Ovary (tissue), 3 donors: ENCODE measurements around the gene DIPK1C.

Source experiments
- EP300 ChIP-seq: sonication (generic); formaldehyde crosslinking; IDR thresholded peaks from one replicate; pipeline ENCODE4 v1.6.1; 2017; ENCODE audit warnings: antibody characterized with exemption
- TF ChIP-seq, protein P1 (sequence below), 3 donors: fragments of 450-650 bp in 2 of 3; fragments of 200-600 bp in 1 of 3; IDR thresholded peaks; one replicate each; pipeline versions ENCODE4 v1.5.1 to v1.8.0; 2016 to 2022; ENCODE audit warnings: antibody characterized with exemption in 3 of 3, mild to moderate bottlenecking in 1 of 3
- donor health status: DM: no; HTN: no; CAD: no.

DNA sequence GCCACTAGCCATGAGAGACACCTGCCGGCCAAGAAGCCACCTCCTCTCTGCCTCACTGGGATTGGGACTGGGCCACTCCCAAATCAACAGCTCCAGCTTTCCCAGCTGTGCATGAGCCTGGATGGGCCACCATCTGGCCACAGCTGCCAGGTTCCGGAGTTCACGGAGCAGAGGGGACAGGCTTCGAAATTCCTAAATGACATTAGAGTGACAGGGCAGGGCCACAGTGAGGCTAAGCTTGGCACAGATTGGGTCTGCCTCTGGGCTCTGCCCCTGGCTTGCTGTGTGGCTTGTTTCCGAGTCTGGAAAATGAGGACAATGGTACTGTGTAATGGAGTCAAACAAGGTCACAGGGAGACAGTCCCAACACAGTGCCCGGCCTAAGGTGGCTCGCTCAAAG lies 6.5 kb downstream of the DIPK1C start:
- TF ChIP-seq, protein P1, sequence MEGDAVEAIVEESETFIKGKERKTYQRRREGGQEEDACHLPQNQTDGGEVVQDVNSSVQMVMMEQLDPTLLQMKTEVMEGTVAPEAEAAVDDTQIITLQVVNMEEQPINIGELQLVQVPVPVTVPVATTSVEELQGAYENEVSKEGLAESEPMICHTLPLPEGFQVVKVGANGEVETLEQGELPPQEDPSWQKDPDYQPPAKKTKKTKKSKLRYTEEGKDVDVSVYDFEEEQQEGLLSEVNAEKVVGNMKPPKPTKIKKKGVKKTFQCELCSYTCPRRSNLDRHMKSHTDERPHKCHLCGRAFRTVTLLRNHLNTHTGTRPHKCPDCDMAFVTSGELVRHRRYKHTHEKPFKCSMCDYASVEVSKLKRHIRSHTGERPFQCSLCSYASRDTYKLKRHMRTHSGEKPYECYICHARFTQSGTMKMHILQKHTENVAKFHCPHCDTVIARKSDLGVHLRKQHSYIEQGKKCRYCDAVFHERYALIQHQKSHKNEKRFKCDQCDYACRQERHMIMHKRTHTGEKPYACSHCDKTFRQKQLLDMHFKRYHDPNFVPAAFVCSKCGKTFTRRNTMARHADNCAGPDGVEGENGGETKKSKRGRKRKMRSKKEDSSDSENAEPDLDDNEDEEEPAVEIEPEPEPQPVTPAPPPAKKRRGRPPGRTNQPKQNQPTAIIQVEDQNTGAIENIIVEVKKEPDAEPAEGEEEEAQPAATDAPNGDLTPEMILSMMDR (IDR thresholded peaks at IDR 0.05), result no peak
- TF ChIP-seq EP300, result no peak
